UCSD-AML1 (cell line): ENCODE results near the gene GSTM2.

ENCODE experiments used
- DNase-seq: peaks from one replicate; lab custom pipeline; 2025; ENCODE audit not compliant: unreplicated experiment; lab: John Stamatoyannopoulos, UW

Gene GSTM2

GRCh38 chr1:109629372-109630030, 38.4 kb upstream of the GSTM2 start:
- no peak for DNase-seq

- DNase-seq = no peak
Measured at GRCh38 chr1:109630081-109630897, 37.6 kb upstream of the GSTM2 start.

GRCh38 chr1:109630898-109631512, 36.9 kb upstream of the GSTM2 start:
- no peak for DNase-seq

GRCh38 chr1:109631513-109632505, 36.0 kb upstream of the GSTM2 start:
- no peak for DNase-seq

- no peak for DNase-seq
Measured at GRCh38 chr1:109632671-109633346, 35.0 kb upstream of the GSTM2 start.

- DNase-seq = no peak
Measured at GRCh38 chr1:109634292-109634691, 33.6 kb upstream of the GSTM2 start.

- no peak for DNase-seq
Measured at GRCh38 chr1:109634771-109635750, 32.8 kb upstream of the GSTM2 start.

- no peak for DNase-seq
Measured at GRCh38 chr1:109635862-109636200, 32.0 kb upstream of the GSTM2 start.

GRCh38 chr1:109636201-109636952, 31.5 kb upstream of the GSTM2 start:
- no peak for DNase-seq

GRCh38 chr1:109637446-109637845, 30.4 kb upstream of the GSTM2 start:
- DNase-seq = no peak

- DNase-seq = no peak
Measured at GRCh38 chr1:109639063-109639840, 28.6 kb upstream of the GSTM2 start.

- DNase-seq = no peak
Measured at GRCh38 chr1:109639841-109640184, 28.0 kb upstream of the GSTM2 start.

GRCh38 chr1:109640285-109640865, 27.5 kb upstream of the GSTM2 start:
- peak; percentile 83 for DNase-seq

GRCh38 chr1:109641078-109641740, 26.6 kb upstream of the GSTM2 start:
- DNase-seq = no peak

- no peak for DNase-seq
Measured at GRCh38 chr1:109641861-109642260, 26.0 kb upstream of the GSTM2 start.

GRCh38 chr1:109642626-109643025, 25.2 kb upstream of the GSTM2 start:
- no peak for DNase-seq
